Measurements from ENCODE around the gene DSCAM.

Gene DSCAM

GRCh38 chr21:40696246-40696645 lies 150.7 kb downstream of the DSCAM start:
- intact Hi-C loops (cut with micrococcal nuclease), result no loop called here
- no peaks in the 10 kb centered on the region for H3K36me3 Mint-ChIP-seq (ENCODE audit: low read depth)
- H3K9me3 Mint-ChIP-seq, result no peaks in the 10 kb centered on the region
- H3K4me3 Mint-ChIP-seq, result no peak overlapping the region
- no peaks in the 10 kb centered on the region for H3K4me1 Mint-ChIP-seq (ENCODE audit: low read depth)
- no peak overlapping the region for H3K27ac Mint-ChIP-seq
- no peaks in the 10 kb centered on the region for H3K27me3 Mint-ChIP-seq

GRCh38 chr21:40689840-40690360 lies 157.1 kb downstream of the DSCAM start:
- Mint-ChIP-seq H3K27me3 (no peaks in the 10 kb centered on the region), H3K4me1 (ENCODE audit: low read depth) (no peaks in the 10 kb centered on the region), H3K27ac (no peak overlapping the region), H3K36me3 (ENCODE audit: low read depth) (no peaks in the 10 kb centered on the region), H3K4me3 (no peak overlapping the region), H3K9me3 (no peaks in the 10 kb centered on the region)
- intact Hi-C loops (cut with micrococcal nuclease), result no loop called here

GRCh38 chr21:40689217-40689616 lies 157.7 kb downstream of the DSCAM start:
- H3K36me3 Mint-ChIP-seq (ENCODE audit: low read depth), result no peaks in the 10 kb centered on the region
- H3K4me1 Mint-ChIP-seq (ENCODE audit: low read depth), result no peaks in the 10 kb centered on the region
- H3K27me3 Mint-ChIP-seq, result no peaks in the 10 kb centered on the region
- H3K9me3 Mint-ChIP-seq, result no peaks in the 10 kb centered on the region
- intact Hi-C loops (cut with micrococcal nuclease), result no loop called here
- H3K4me3 Mint-ChIP-seq, result no peak overlapping the region
- H3K27ac Mint-ChIP-seq, result no peak overlapping the region

DNA sequence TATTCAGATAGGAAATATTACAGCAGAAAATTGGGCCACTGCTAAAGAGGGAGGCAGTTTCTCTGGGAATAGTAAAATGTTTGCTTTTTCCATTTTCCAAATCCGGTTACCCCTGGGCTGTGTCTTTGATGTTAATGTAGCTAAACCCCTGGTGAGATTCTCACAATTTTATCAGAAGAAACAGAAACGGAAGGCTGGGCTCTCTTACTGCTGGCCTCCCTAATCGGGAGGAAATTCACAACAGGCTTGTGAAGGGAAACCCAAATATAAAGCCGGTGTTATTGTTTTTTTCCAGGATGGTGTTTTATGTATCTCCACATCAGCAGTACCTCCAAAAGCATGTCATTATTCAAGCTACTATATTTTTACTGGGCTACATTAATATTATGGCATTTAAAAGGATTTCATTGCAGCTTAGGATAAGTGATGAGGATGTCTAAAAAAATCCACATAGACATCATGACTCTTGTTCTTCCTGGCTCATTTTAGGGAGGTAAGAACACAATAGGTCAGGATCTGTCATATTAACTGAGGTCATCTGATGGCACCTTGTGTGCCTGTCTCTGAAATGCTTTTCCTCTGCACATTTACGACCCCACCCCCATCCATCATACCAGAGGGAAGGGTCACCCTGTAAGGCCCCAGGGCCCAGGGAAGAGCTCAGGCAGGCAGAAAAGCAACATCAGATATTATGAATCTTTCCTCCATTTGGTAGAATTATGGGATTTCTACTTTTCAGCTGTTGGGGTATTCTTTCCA lies 158.7 kb downstream of the DSCAM start:
- no peak overlapping the region for H3K4me3 Mint-ChIP-seq
- intact Hi-C loops (cut with micrococcal nuclease), result no loop called here
- no peaks in the 10 kb centered on the region for H3K27me3 Mint-ChIP-seq
- no peaks in the 10 kb centered on the region for H3K36me3 Mint-ChIP-seq (ENCODE audit: low read depth)
- H3K9me3 Mint-ChIP-seq, result peaks cover 5% of the 10 kb centered on the region
- H3K4me1 Mint-ChIP-seq (ENCODE audit: low read depth), result no peaks in the 10 kb centered on the region
- H3K27ac Mint-ChIP-seq, result no peak overlapping the region

- no peak overlapping the region for H3K4me3 Mint-ChIP-seq
- H3K4me1 Mint-ChIP-seq (ENCODE audit: low read depth), result no peaks in the 10 kb centered on the region
- intact Hi-C loops (cut with micrococcal nuclease), result no loop called here
- no peak overlapping the region for H3K27ac Mint-ChIP-seq
- H3K27me3 Mint-ChIP-seq, result no peaks in the 10 kb centered on the region
- peaks cover 12% of the 10 kb centered on the region for H3K9me3 Mint-ChIP-seq
- no peaks in the 10 kb centered on the region for H3K36me3 Mint-ChIP-seq (ENCODE audit: low read depth)
These were observed 159.3 kb downstream of the DSCAM start for GRCh38 chr21:40687625-40688024.

DNA sequence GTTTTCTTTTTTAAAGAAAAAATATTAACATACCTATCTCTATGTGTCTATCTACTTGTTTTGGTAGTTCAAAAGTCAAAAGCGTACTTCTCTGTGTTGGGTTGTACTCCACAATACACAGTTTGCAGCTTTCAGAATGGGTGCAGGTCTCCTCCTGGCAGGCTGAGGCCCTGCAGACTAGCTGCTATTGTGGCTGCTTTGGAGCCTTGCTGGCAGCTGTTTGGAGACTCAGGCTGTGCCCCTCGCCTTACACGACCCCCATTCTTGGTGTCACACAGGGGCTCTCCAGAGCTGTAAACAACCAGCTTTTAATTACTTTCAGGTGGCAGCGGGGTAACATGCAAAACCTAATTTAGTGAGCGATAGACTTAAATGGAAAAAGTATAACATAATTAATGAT lies 160.4 kb downstream of the DSCAM start:
- intact Hi-C loops (cut with micrococcal nuclease), result no loop called here
- peaks cover 23% of the 10 kb centered on the region for H3K9me3 Mint-ChIP-seq
- H3K4me1 Mint-ChIP-seq (ENCODE audit: low read depth), result no peaks in the 10 kb centered on the region
- no peaks in the 10 kb centered on the region for H3K27me3 Mint-ChIP-seq
- no peaks in the 10 kb centered on the region for H3K36me3 Mint-ChIP-seq (ENCODE audit: low read depth)
- H3K27ac Mint-ChIP-seq, result no peak overlapping the region
- H3K4me3 Mint-ChIP-seq, result no peak overlapping the region

GRCh38 chr21:40685141-40685540 lies 161.8 kb downstream of the DSCAM start:
- no peak overlapping the region for H3K4me3 Mint-ChIP-seq
- intact Hi-C loops (cut with micrococcal nuclease), result no loop called here
- H3K4me1 Mint-ChIP-seq (ENCODE audit: low read depth), result no peaks in the 10 kb centered on the region
- no peaks in the 10 kb centered on the region for H3K36me3 Mint-ChIP-seq (ENCODE audit: low read depth)
- H3K27ac Mint-ChIP-seq, result no peak overlapping the region
- H3K27me3 Mint-ChIP-seq, result no peaks in the 10 kb centered on the region
- peaks cover 24% of the 10 kb centered on the region for H3K9me3 Mint-ChIP-seq

- no peak overlapping the region for H3K27ac Mint-ChIP-seq
- no peaks in the 10 kb centered on the region for H3K27me3 Mint-ChIP-seq
- H3K4me1 Mint-ChIP-seq (ENCODE audit: low read depth), result no peaks in the 10 kb centered on the region
- no peak overlapping the region for H3K4me3 Mint-ChIP-seq
- H3K36me3 Mint-ChIP-seq (ENCODE audit: low read depth), result no peaks in the 10 kb centered on the region
- intact Hi-C loops (cut with micrococcal nuclease), result no loop called here
- H3K9me3 Mint-ChIP-seq, result peaks cover 24% of the 10 kb centered on the region
These were observed 162.2 kb downstream of the DSCAM start for GRCh38 chr21:40684726-40685125.

DNA sequence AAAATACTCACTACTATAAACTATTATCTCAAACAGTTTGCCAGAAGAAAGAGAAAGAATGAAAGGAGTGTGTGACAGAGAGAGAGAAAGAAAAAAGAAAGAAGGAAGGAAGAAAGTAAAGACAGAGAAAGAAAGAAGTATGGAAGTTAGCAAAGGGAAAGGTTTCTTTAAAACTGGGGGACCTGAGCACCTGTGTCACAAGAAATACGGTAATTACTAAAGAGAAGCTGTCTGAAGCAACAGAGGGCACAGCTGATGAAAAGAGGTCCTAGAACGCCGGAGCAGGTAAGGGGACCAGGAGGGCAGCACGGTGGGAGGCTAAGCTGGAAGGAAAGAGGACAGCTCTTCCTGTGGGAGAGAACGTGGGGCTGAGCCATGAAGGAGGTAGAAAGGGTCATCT lies 163.6 kb downstream of the DSCAM start:
- Mint-ChIP-seq H3K4me3 (no peak overlapping the region), H3K27ac (no peak overlapping the region), H3K36me3 (ENCODE audit: low read depth) (no peaks in the 10 kb centered on the region), H3K4me1 (ENCODE audit: low read depth) (no peaks in the 10 kb centered on the region), H3K9me3 (peaks cover 24% of the 10 kb centered on the region), H3K27me3 (no peaks in the 10 kb centered on the region)
- intact Hi-C loops (cut with micrococcal nuclease), result no loop called here

- Mint-ChIP-seq H3K4me3 (no peak overlapping the region), H3K27me3 (no peaks in the 10 kb centered on the region), H3K9me3 (peaks cover 24% of the 10 kb centered on the region), H3K27ac (no peak overlapping the region), H3K4me1 (ENCODE audit: low read depth) (no peaks in the 10 kb centered on the region), H3K36me3 (ENCODE audit: low read depth) (no peaks in the 10 kb centered on the region)
- intact Hi-C loops (cut with micrococcal nuclease), result no loop called here
These were observed 165.6 kb downstream of the DSCAM start for GRCh38 chr21:40681164-40681859.

GRCh38 chr21:40680311-40680710 lies 166.6 kb downstream of the DSCAM start:
- H3K4me1 Mint-ChIP-seq (ENCODE audit: low read depth), result no peaks in the 10 kb centered on the region
- H3K9me3 Mint-ChIP-seq, result peaks cover 24% of the 10 kb centered on the region
- intact Hi-C loops (cut with micrococcal nuclease), result no loop called here
- no peaks in the 10 kb centered on the region for H3K27me3 Mint-ChIP-seq
- no peak overlapping the region for H3K4me3 Mint-ChIP-seq
- no peaks in the 10 kb centered on the region for H3K36me3 Mint-ChIP-seq (ENCODE audit: low read depth)
- H3K27ac Mint-ChIP-seq, result no peak overlapping the region

- intact Hi-C loops (cut with micrococcal nuclease), result no loop called here
- no peak overlapping the region for H3K4me3 Mint-ChIP-seq
These were observed 168.2 kb downstream of the DSCAM start for GRCh38 chr21:40678681-40679284.

GRCh38 chr21:40675017-40675416 lies 171.9 kb downstream of the DSCAM start:
- intact Hi-C loops (cut with micrococcal nuclease), result no loop called here
- H3K4me3 Mint-ChIP-seq, result no peak overlapping the region
- H3K27ac Mint-ChIP-seq, result no peak overlapping the region
- no peaks in the 10 kb centered on the region for H3K27me3 Mint-ChIP-seq
- H3K9me3 Mint-ChIP-seq, result no peaks in the 10 kb centered on the region
- H3K4me1 Mint-ChIP-seq (ENCODE audit: low read depth), result no peaks in the 10 kb centered on the region
- H3K36me3 Mint-ChIP-seq (ENCODE audit: low read depth), result no peaks in the 10 kb centered on the region

More at GRCh38 chr21:40678681-40679284, 168.2 kb downstream of the DSCAM start:
- no peak overlapping the region for H3K27ac Mint-ChIP-seq
- no peaks in the 10 kb centered on the region for H3K27me3 Mint-ChIP-seq
- H3K36me3 Mint-ChIP-seq (ENCODE audit: low read depth), result no peaks in the 10 kb centered on the region
- H3K9me3 Mint-ChIP-seq, result peaks cover 23% of the 10 kb centered on the region
- no peaks in the 10 kb centered on the region for H3K4me1 Mint-ChIP-seq (ENCODE audit: low read depth)

DNA sequence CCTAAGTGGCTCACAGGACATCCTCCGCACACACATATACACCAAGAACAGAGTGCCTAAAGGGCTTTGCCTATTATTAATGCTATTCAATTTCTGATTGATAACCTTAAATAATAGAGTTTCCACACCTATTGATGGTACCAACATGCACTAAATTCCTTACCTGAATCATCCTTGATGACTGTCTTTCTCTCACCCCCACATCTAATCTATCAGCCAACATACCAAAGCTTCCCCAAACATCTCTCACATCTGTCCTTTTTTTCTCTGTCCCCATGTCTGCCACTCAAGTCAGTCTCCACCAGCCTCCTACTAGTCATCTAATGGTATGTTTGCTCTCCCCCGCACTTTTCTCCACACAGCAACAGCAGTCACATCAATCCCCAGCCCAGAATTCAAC lies 174.4 kb downstream of the DSCAM start:
- H3K27me3 Mint-ChIP-seq, result no peaks in the 10 kb centered on the region
- no peak overlapping the region for H3K4me3 Mint-ChIP-seq
- intact Hi-C loops (cut with micrococcal nuclease), result no loop called here
- H3K9me3 Mint-ChIP-seq, result no peaks in the 10 kb centered on the region
- H3K36me3 Mint-ChIP-seq (ENCODE audit: low read depth), result no peaks in the 10 kb centered on the region
- H3K27ac Mint-ChIP-seq, result no peak overlapping the region
- no peaks in the 10 kb centered on the region for H3K4me1 Mint-ChIP-seq (ENCODE audit: low read depth)

Data from dendritic cell treated with granulocyte-macrophage colony-stimulating factor and Interleukin-4, amounts not matched to agents 40 ng/mL and 50 ng/mL, for 4 days (primary cell).